Body of pancreas (tissue), 4 donors: Measurements from ENCODE around the gene OR52L1.

Experiments used
- CTCF ChIP-seq, 7 experiments: fragments of 450-650 bp in 4 of 7; fragments of 200-600 bp in 3 of 7; sonication (generic) in 3 of 7; IDR thresholded peaks; one replicate each; pipeline ENCODE4 v1.5.1; 2016 to 2019; ENCODE audit warnings: antibody characterized with exemption in 7 of 7
- POLR2A ChIP-seq, 3 donors: fragments of 450-650 bp; IDR thresholded peaks; one replicate each; pipeline ENCODE4 v1.6.1; 2016; ENCODE audit warnings: antibody characterized with exemption in 3 of 3, mild to moderate bottlenecking in 2 of 3

- TF ChIP-seq CTCF (IDR thresholded peaks at IDR 0.05), result no peak
- no peak for TF ChIP-seq POLR2A (IDR thresholded peaks at IDR 0.05)
Observed at GRCh38 chr11:6006846-6007245, 20.1 kb upstream of the OR52L1 start, which contains the start of gene OR56A4.
